ENCODE results near the gene COG5. TPM values are rescaled to one million over a fixed set of nuclear protein-coding genes. Genes with fewer than 3 reads are reported as not detected.

The COG5 gene
- total RNA-seq, 1 donor from 2014 or later = 29.5 TPM

DNA sequence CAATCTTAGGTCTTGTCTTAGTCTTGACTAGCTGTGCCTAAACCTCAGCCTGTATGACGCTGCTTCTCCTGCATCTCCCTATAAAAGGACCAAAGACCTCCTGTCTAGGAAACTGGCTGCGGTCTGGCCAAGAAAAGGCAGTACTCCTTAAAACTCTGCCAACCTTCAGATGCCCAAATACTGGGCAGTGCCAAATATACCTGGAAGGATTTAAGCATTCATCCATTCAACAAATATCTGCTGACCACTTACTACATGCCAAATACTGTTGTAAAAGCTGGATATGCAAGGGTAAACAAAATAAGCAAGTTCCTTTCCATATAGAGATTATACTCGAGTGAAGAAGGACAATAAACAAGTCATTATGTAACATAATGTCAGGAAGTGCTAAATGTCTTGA lies 259.1 kb downstream of the COG5 start:
- H3K27me3 Mint-ChIP-seq (ENCODE audit: unreplicated experiment) = no peaks in the 10 kb centered on the region
- no peaks in the 10 kb centered on the region for H3K9me3 Mint-ChIP-seq (ENCODE audit: unreplicated experiment)
- no peak overlapping the region for H3K4me3 Mint-ChIP-seq (ENCODE audit: unreplicated experiment)
- DNase-seq = no peak
- peaks cover 5% of the 10 kb centered on the region for H3K36me3 Mint-ChIP-seq (ENCODE audit: unreplicated experiment)
- no peak overlapping the region for H3K27ac Mint-ChIP-seq (ENCODE audit: unreplicated experiment)
- no peak for TF ChIP-seq CTCF (IDR thresholded peaks at IDR 0.05; ENCODE audit: partially characterized antibody, unreplicated experiment)
- no peaks in the 10 kb centered on the region for H3K4me1 Mint-ChIP-seq (ENCODE audit: low read depth, unreplicated experiment)

- Mint-ChIP-seq H3K4me3 (ENCODE audit: unreplicated experiment) (no peak overlapping the region), H3K9me3 (ENCODE audit: unreplicated experiment) (no peaks in the 10 kb centered on the region), H3K4me1 (ENCODE audit: low read depth, unreplicated experiment) (no peaks in the 10 kb centered on the region), H3K36me3 (ENCODE audit: unreplicated experiment) (peaks cover 5% of the 10 kb centered on the region), H3K27me3 (ENCODE audit: unreplicated experiment) (no peaks in the 10 kb centered on the region), H3K27ac (ENCODE audit: unreplicated experiment) (no peak overlapping the region)
- TF ChIP-seq CTCF (IDR thresholded peaks at IDR 0.05; ENCODE audit: partially characterized antibody, unreplicated experiment) = no peak
- no peak for DNase-seq
Observed at GRCh38 chr7:107304063-107304462, 259.7 kb downstream of the COG5 start.

DNA sequence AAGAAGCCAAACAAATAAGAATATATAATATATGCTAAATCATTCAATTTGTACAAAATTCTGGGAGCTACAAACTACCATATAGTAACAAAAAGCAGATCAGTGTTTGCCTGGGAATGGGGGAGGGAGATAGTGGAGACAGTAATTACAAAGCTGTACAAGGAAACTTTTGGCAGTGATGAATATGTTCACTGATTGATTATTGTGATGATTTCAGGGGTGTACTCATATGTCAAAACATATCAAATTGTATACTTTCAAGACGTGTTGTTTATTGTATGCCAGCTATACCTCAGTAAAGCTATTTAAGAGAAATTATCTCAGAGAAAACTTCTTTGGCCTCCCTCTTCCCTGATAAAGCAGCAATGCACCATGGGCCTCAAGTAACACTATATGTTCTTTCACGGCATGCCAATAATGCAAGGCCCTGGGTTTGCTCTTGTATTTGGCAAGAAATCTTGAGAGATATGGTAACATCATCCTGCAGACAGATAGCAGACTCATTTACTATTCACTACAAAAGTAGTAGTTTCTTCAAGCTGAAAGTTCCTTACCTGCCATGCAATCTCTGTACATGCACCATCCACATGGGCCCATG lies 261.4 kb downstream of the COG5 start:
- Mint-ChIP-seq H3K27ac (ENCODE audit: unreplicated experiment) (no peak overlapping the region), H3K36me3 (ENCODE audit: unreplicated experiment) (peaks cover 5% of the 10 kb centered on the region), H3K9me3 (ENCODE audit: unreplicated experiment) (no peaks in the 10 kb centered on the region), H3K4me3 (ENCODE audit: unreplicated experiment) (no peak overlapping the region), H3K27me3 (ENCODE audit: unreplicated experiment) (no peaks in the 10 kb centered on the region), H3K4me1 (ENCODE audit: low read depth, unreplicated experiment) (no peaks in the 10 kb centered on the region)
- no peak for DNase-seq
- TF ChIP-seq CTCF (IDR thresholded peaks at IDR 0.05; ENCODE audit: partially characterized antibody, unreplicated experiment) = no peak

DNA sequence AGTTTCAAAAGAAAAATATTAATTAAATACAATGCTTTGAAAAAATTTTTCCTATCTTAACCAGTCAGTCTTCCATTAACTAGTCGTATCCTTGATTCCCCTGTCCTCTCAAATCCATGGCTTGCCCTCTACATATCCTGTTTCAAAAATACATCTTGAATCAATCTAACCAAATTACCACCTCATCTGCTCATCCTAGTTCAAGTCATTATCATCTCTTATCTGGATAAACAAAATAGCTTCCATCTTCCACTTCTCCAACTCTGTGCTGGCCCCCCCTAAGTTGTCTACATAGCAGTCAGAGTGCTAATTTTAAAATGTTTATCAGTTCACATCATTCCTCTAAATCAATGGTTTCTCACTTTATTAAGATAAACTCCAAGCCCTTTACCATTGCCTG lies 269.5 kb downstream of the COG5 start:
- no peak overlapping the region for H3K4me3 Mint-ChIP-seq (ENCODE audit: unreplicated experiment)
- H3K27me3 Mint-ChIP-seq (ENCODE audit: unreplicated experiment) = no peaks in the 10 kb centered on the region
- no peaks in the 10 kb centered on the region for H3K36me3 Mint-ChIP-seq (ENCODE audit: unreplicated experiment)
- no peak overlapping the region for H3K27ac Mint-ChIP-seq (ENCODE audit: unreplicated experiment)
- no peaks in the 10 kb centered on the region for H3K4me1 Mint-ChIP-seq (ENCODE audit: low read depth, unreplicated experiment)
- no peak for TF ChIP-seq CTCF (IDR thresholded peaks at IDR 0.05; ENCODE audit: partially characterized antibody, unreplicated experiment)
- no peaks in the 10 kb centered on the region for H3K9me3 Mint-ChIP-seq (ENCODE audit: unreplicated experiment)
- no peak for DNase-seq

GRCh38 chr7:107292591-107292990 lies 271.1 kb downstream of the COG5 start:
- Mint-ChIP-seq H3K36me3 (ENCODE audit: unreplicated experiment) (no peaks in the 10 kb centered on the region), H3K9me3 (ENCODE audit: unreplicated experiment) (no peaks in the 10 kb centered on the region), H3K4me1 (ENCODE audit: low read depth, unreplicated experiment) (no peaks in the 10 kb centered on the region), H3K27ac (ENCODE audit: unreplicated experiment) (no peak overlapping the region), H3K27me3 (ENCODE audit: unreplicated experiment) (no peaks in the 10 kb centered on the region), H3K4me3 (ENCODE audit: unreplicated experiment) (no peak overlapping the region)
- DNase-seq = no peak
- no peak for TF ChIP-seq CTCF (IDR thresholded peaks at IDR 0.05; ENCODE audit: partially characterized antibody, unreplicated experiment)
